NCI-H2029 treated with DMSO at 0.1 percent for 48 hours (cell line): Measurements from ENCODE around the gene TRIM45.
"Not testable (repeated sequence)": the region's sequence is repeated elsewhere in the genome, so short reads cannot be mapped to it uniquely, and the experiment has no call there.

Experiments
- DNase-seq: peaks from one replicate; lab custom pipeline; 2025; lab: John Stamatoyannopoulos, UW

The TRIM45 gene

GRCh38 chr1:117130526-117130925 lies 9.0 kb upstream of the TRIM45 start:
- no peak for DNase-seq

GRCh38 chr1:117128323-117129079 lies 7.0 kb upstream of the TRIM45 start:
- DNase-seq: no peak

- DNase-seq: no peak
These were observed 6.2 kb upstream of the TRIM45 start for GRCh38 chr1:117127795-117128194.

GRCh38 chr1:117124661-117125060 lies 3.1 kb upstream of the TRIM45 start:
- DNase-seq: no peak

GRCh38 chr1:117123274-117123673 lies 1.7 kb upstream of the TRIM45 start:
- DNase-seq: no peak

- DNase-seq: no peak
These were observed 929 bp upstream of the TRIM45 start for GRCh38 chr1:117122330-117123025.

- DNase-seq: no peak
These were observed 568 bp downstream of the TRIM45 start for GRCh38 chr1:117120774-117121588.

- not testable (repeated sequence) for DNase-seq
These were observed 2.4 kb downstream of the TRIM45 start for GRCh38 chr1:117119144-117119543.

GRCh38 chr1:117118137-117118536 lies 3.4 kb downstream of the TRIM45 start:
- DNase-seq: no peak

GRCh38 chr1:117117697-117118096 lies 3.9 kb downstream of the TRIM45 start:
- DNase-seq: no peak

- DNase-seq: no peak
These were observed 4.8 kb downstream of the TRIM45 start for GRCh38 chr1:117116784-117117130.

GRCh38 chr1:117116090-117116783 lies 5.3 kb downstream of the TRIM45 start:
- no peak for DNase-seq

GRCh38 chr1:117114877-117115276 lies 6.7 kb downstream of the TRIM45 start:
- no peak for DNase-seq

GRCh38 chr1:117113199-117113598 lies 8.3 kb downstream of the TRIM45 start:
- DNase-seq: no peak

GRCh38 chr1:117112047-117112717 lies 9.4 kb downstream of the TRIM45 start:
- DNase-seq: no peak

GRCh38 chr1:117110774-117111173 lies 10.8 kb downstream of the TRIM45 start:
- no peak for DNase-seq

GRCh38 chr1:117107364-117107763 lies 14.2 kb downstream of the TRIM45 start:
- no peak for DNase-seq

GRCh38 chr1:117106478-117106877 lies 15.1 kb downstream of the TRIM45 start:
- DNase-seq: no peak

GRCh38 chr1:117105722-117106121 lies 15.8 kb downstream of the TRIM45 start:
- no peak for DNase-seq

GRCh38 chr1:117104986-117105385 lies 16.6 kb downstream of the TRIM45 start:
- no peak for DNase-seq

- DNase-seq: not testable (repeated sequence)
These were observed 19.7 kb downstream of the TRIM45 start for GRCh38 chr1:117101858-117102257.

GRCh38 chr1:117101334-117101733 lies 20.2 kb downstream of the TRIM45 start:
- DNase-seq: no peak
